GM21423 (cell line): ENCODE data around the gene MBOAT2.

Experiments
- ATAC-seq: cut with Tn5 transposase; IDR thresholded peaks from one replicate; pipeline ENCODE4 v1.9.1; 2021; ENCODE audit warnings: mild to moderate bottlenecking, moderate library complexity; ENCODE audit not compliant: unreplicated experiment

Gene MBOAT2

GRCh38 chr2:9018109-9018508 lies 14.6 kb upstream of the MBOAT2 start:
- ATAC-seq = no peak

- no peak for ATAC-seq
Measured at GRCh38 chr2:9017411-9017810, 13.9 kb upstream of the MBOAT2 start.

GRCh38 chr2:9015998-9016397 lies 12.5 kb upstream of the MBOAT2 start:
- ATAC-seq = no peak

- no peak for ATAC-seq
Measured at GRCh38 chr2:9013403-9013802, 9.9 kb upstream of the MBOAT2 start.

GRCh38 chr2:9010866-9011265 lies 7.4 kb upstream of the MBOAT2 start:
- ATAC-seq = no peak

GRCh38 chr2:9008951-9009664 lies 5.6 kb upstream of the MBOAT2 start:
- no peak for ATAC-seq

- no peak for ATAC-seq
Measured at GRCh38 chr2:9006368-9006767, 2.9 kb upstream of the MBOAT2 start.

GRCh38 chr2:9004338-9005204 lies 1.1 kb upstream of the MBOAT2 start:
- ATAC-seq = peak; percentile 12

GRCh38 chr2:9003366-9003615 lies 193 bp downstream of the MBOAT2 start:
- ATAC-seq = no peak

GRCh38 chr2:9002637-9003365 lies 683 bp downstream of the MBOAT2 start:
- ATAC-seq = peak; percentile 6

GRCh38 chr2:9002313-9002636 lies 1.2 kb downstream of the MBOAT2 start:
- no peak for ATAC-seq

GRCh38 chr2:9001778-9002177 lies 1.7 kb downstream of the MBOAT2 start:
- ATAC-seq = no peak

- no peak for ATAC-seq
Measured at GRCh38 chr2:9001229-9001628, 2.3 kb downstream of the MBOAT2 start.

GRCh38 chr2:9000442-9000841 lies 3.0 kb downstream of the MBOAT2 start:
- no peak for ATAC-seq

GRCh38 chr2:8999797-9000196 lies 3.7 kb downstream of the MBOAT2 start:
- ATAC-seq = no peak

- ATAC-seq = no peak
Measured at GRCh38 chr2:8999102-8999446, 4.4 kb downstream of the MBOAT2 start.

GRCh38 chr2:8998418-8999101 lies 4.9 kb downstream of the MBOAT2 start:
- ATAC-seq = no peak

GRCh38 chr2:8997631-8998030 lies 5.9 kb downstream of the MBOAT2 start:
- ATAC-seq = no peak

- ATAC-seq = no peak
Measured at GRCh38 chr2:8997108-8997507, 6.4 kb downstream of the MBOAT2 start.

GRCh38 chr2:8996006-8996405 lies 7.5 kb downstream of the MBOAT2 start:
- ATAC-seq = no peak

- no peak for ATAC-seq
Measured at GRCh38 chr2:8994386-8994785, 9.1 kb downstream of the MBOAT2 start.

GRCh38 chr2:8993902-8994278 lies 9.6 kb downstream of the MBOAT2 start:
- no peak for ATAC-seq
